Measurements from ENCODE around the gene NENF. TPM values are rescaled to one million over a fixed set of nuclear protein-coding genes. Genes with fewer than 3 reads are reported as not detected.

Gene NENF
- total RNA-seq, 1 experiment from 2014 or later: 71.8 TPM

GRCh38 chr1:212421165-212421564 is 11.6 kb upstream of the NENF start:
- intact Hi-C loops (cut with micrococcal nuclease; ENCODE audit: unreplicated experiment): no loop called here
- H3K36me3 ChIP-seq (ENCODE audit: low read depth): no peaks in the 10 kb centered on the region
- no peaks in the 10 kb centered on the region for H3K79me2 ChIP-seq (ENCODE audit: low read depth)
- no TSS peak for BruUV-seq (replicated peaks)
- no peak for DNase-seq
- CTCF ChIA-PET: no interaction called here
- no peak overlapping the region for H3K4me3 ChIP-seq
- H3K4me2 ChIP-seq: no peak overlapping the region
- no peak for TF ChIP-seq EZH2 (IDR thresholded peaks at IDR 0.05; ENCODE audit: low read depth)
- TF ChIP-seq CTCF (conservative IDR thresholded peaks at IDR 0.05): no peak
- H4K20me1 ChIP-seq (ENCODE audit: insufficient read depth): no peaks in the 10 kb centered on the region
- H3K9me3 ChIP-seq (ENCODE audit: insufficient read depth, low read depth): no peaks in the 10 kb centered on the region
- H3K9me2 ChIP-seq (ENCODE audit: insufficient read depth): no peaks in the 10 kb centered on the region
- H3K4me1 ChIP-seq (replicated peaks; ENCODE audit: insufficient read depth): no peaks in the 10 kb centered on the region
- H3K27ac ChIP-seq: no peak overlapping the region
- no peak overlapping the region for H2AFZ ChIP-seq
- POLR2A ChIA-PET (ENCODE audit: unreplicated experiment): no interaction called here
- no peaks in the 10 kb centered on the region for H3F3A ChIP-seq (ENCODE audit: insufficient read depth, low read depth)
- no peaks in the 10 kb centered on the region for H3K27me3 ChIP-seq (ENCODE audit: insufficient read depth, low read depth)

GRCh38 chr1:212423879-212424278 is 8.8 kb upstream of the NENF start:
- no peak overlapping the region for H3K4me2 ChIP-seq
- no peaks in the 10 kb centered on the region for H3K4me1 ChIP-seq (replicated peaks; ENCODE audit: insufficient read depth)
- no peaks in the 10 kb centered on the region for H3K9me3 ChIP-seq (ENCODE audit: insufficient read depth, low read depth)
- H3K4me3 ChIP-seq: no peak overlapping the region
- H3K36me3 ChIP-seq (ENCODE audit: low read depth): no peaks in the 10 kb centered on the region
- intact Hi-C loops (cut with micrococcal nuclease; ENCODE audit: unreplicated experiment): no loop called here
- ChIA-PET CTCF (no interaction called here), POLR2A (ENCODE audit: unreplicated experiment) (no interaction called here)
- TF ChIP-seq CTCF (conservative IDR thresholded peaks at IDR 0.05): no peak
- TF ChIP-seq EZH2 (IDR thresholded peaks at IDR 0.05; ENCODE audit: low read depth): no peak
- no TSS peak for BruUV-seq (replicated peaks)
- H3K79me2 ChIP-seq (ENCODE audit: low read depth): no peaks in the 10 kb centered on the region
- no peak overlapping the region for H2AFZ ChIP-seq
- no peaks in the 10 kb centered on the region for H4K20me1 ChIP-seq (ENCODE audit: insufficient read depth)
- H3K27me3 ChIP-seq (ENCODE audit: insufficient read depth, low read depth): no peaks in the 10 kb centered on the region
- H3F3A ChIP-seq (ENCODE audit: insufficient read depth, low read depth): no peaks in the 10 kb centered on the region
- no peak for DNase-seq
- H3K27ac ChIP-seq: no peak overlapping the region
- H3K9me2 ChIP-seq (ENCODE audit: insufficient read depth): no peaks in the 10 kb centered on the region

- no peaks in the 10 kb centered on the region for H3K9me2 ChIP-seq (ENCODE audit: insufficient read depth)
- ChIA-PET CTCF (interaction anchor here (1.1 kb wide), 1 partner anchor 28 kb away, joined by 3 read pairs; no protein-coding TSS in a partner anchor), POLR2A (ENCODE audit: unreplicated experiment) (no interaction called here)
- H4K20me1 ChIP-seq (ENCODE audit: insufficient read depth): no peaks in the 10 kb centered on the region
- H3K27ac ChIP-seq: no peak overlapping the region
- no peaks in the 10 kb centered on the region for H3K9me3 ChIP-seq (ENCODE audit: insufficient read depth, low read depth)
- TF ChIP-seq EZH2 (IDR thresholded peaks at IDR 0.05; ENCODE audit: low read depth) (no peak), CTCF (conservative IDR thresholded peaks at IDR 0.05) (no peak)
- no peak overlapping the region for H3K4me2 ChIP-seq
- no TSS peak for BruUV-seq (replicated peaks)
- H3K79me2 ChIP-seq (ENCODE audit: low read depth): no peaks in the 10 kb centered on the region
- no peak overlapping the region for H3K4me3 ChIP-seq
- no peak overlapping the region; the same call in 1 of the 2 replicates for H2AFZ ChIP-seq
- H3K27me3 ChIP-seq (ENCODE audit: insufficient read depth, low read depth): no peaks in the 10 kb centered on the region
- DNase-seq: no peak
- intact Hi-C loops (cut with micrococcal nuclease; ENCODE audit: unreplicated experiment): no loop called here
- no peaks in the 10 kb centered on the region; the same call in 1 of the 2 replicates for H3F3A ChIP-seq (ENCODE audit: insufficient read depth, low read depth)
- peaks cover 21% of the 10 kb centered on the region for H3K4me1 ChIP-seq (replicated peaks; ENCODE audit: insufficient read depth)
- no peaks in the 10 kb centered on the region for H3K36me3 ChIP-seq (ENCODE audit: low read depth)
These were observed 4.2 kb upstream of the NENF start for GRCh38 chr1:212428496-212428895.
